Stimulated activated CD4-positive, alpha-beta T cell treated with anti-CD3 and anti-CD28 coated beads, Interleukin-12 subunit alpha, Interleukin-12 subunit beta, amount 100 ng/mL, for 4 hours (primary cell): Measurements from ENCODE around the gene HSPA4L.
A peak's percentile ranks its signal among the peaks of the same experiment; 100 is the strongest.

Experiments
- DNase-seq: peaks from one replicate; pipeline ENCODE4 v3.0.0-alpha.2; 2020

Gene HSPA4L

GRCh38 chr4:127870688-127871087 lies 88.6 kb downstream of the HSPA4L start:
- DNase-seq: no peak

DNA sequence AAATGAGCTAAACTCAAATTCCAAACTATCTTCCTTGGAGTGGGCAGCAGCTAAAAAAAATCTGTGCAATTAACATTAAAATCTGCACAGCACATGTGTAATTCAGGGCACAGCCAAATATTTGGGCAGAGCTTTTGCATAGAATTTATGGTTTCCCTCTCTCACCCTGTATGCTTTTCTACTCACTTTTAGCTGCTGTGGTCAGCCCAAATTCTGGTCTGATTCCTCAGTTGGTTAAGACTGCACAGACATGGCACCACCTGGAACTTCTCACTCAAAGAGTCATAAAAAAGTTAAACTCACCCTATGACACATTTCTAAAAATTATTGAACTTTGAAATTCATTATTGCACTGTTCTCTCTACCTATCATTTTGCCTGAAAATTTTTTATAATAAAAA lies 93.7 kb downstream of the HSPA4L start:
- DNase-seq: no peak

- peak; percentile 90 for DNase-seq
Measured at GRCh38 chr4:127880763-127881562, 98.8 kb downstream of the HSPA4L start, which contains the start of gene PLK4. Gene PLK4 (plus strand): TSS chr4:127880893. CDS start chr4:127881135, 242 bp downstream.

- DNase-seq: no peak
Measured at GRCh38 chr4:127881563-127881864, 99.4 kb downstream of the HSPA4L start.

DNA sequence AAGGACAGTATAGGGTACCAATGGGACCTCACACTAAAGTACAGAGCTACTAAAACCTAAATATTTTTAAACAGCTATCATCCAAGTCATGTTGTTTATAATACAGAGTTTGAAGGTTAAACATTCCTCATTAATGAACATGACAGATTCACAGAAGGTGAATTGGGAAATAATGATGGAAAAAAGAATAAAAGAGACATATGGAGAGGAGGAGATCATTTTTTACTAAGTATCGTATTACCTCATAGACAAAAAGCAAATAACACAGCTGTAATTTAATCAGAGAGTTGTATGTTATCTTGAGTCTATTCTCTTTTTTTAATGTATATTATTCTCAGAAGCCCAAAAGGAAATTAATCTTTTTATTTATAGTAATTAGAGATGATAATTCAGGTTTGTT lies 106.4 kb downstream of the HSPA4L start:
- no peak for DNase-seq

- DNase-seq: no peak
Measured at GRCh38 chr4:127889903-127890302, 107.8 kb downstream of the HSPA4L start.
